NCI-H226 (cell line): ENCODE data around the gene CLASP2.
A peak's percentile ranks its signal among the peaks of the same experiment; 100 is the strongest.

Experiments used
- DNase-seq: peaks from one replicate; pipeline ENCODE4 v3.0.0-alpha.2; 2015

CLASP2 gene

GRCh38 chr3:33629219-33629618, 88.8 kb downstream of the CLASP2 start:
- DNase-seq, result no peak

- no peak for DNase-seq
Observed at GRCh38 chr3:33624756-33625155, 93.3 kb downstream of the CLASP2 start.

GRCh38 chr3:33613041-33613440, 105.0 kb downstream of the CLASP2 start:
- no peak for DNase-seq

- no peak for DNase-seq
Observed at GRCh38 chr3:33612607-33613006, 105.4 kb downstream of the CLASP2 start.

- no peak for DNase-seq
Observed at GRCh38 chr3:33602829-33603228, 115.2 kb downstream of the CLASP2 start.

- DNase-seq, result no peak
Observed at GRCh38 chr3:33597257-33597689, 120.8 kb downstream of the CLASP2 start.

GRCh38 chr3:33592999-33593398, 125.1 kb downstream of the CLASP2 start:
- DNase-seq, result no peak

- DNase-seq, result no peak
Observed at GRCh38 chr3:33590541-33590940, 127.5 kb downstream of the CLASP2 start.

- DNase-seq, result no peak
Observed at GRCh38 chr3:33586402-33586801, 131.7 kb downstream of the CLASP2 start.

- no peak for DNase-seq
Observed at GRCh38 chr3:33582234-33582633, 135.8 kb downstream of the CLASP2 start.

- DNase-seq, result no peak
Observed at GRCh38 chr3:33581666-33582065, 136.4 kb downstream of the CLASP2 start.

GRCh38 chr3:33579840-33580239, 138.2 kb downstream of the CLASP2 start:
- DNase-seq, result no peak

GRCh38 chr3:33579178-33579510, 138.9 kb downstream of the CLASP2 start:
- no peak for DNase-seq

GRCh38 chr3:33578325-33579177, 139.5 kb downstream of the CLASP2 start:
- DNase-seq, result peak; percentile 45

- no peak for DNase-seq
Observed at GRCh38 chr3:33577588-33577987, 140.5 kb downstream of the CLASP2 start.

- no peak for DNase-seq
Observed at GRCh38 chr3:33577173-33577572, 140.9 kb downstream of the CLASP2 start.

- no peak for DNase-seq
Observed at GRCh38 chr3:33575311-33575710, 142.7 kb downstream of the CLASP2 start.

- DNase-seq, result no peak
Observed at GRCh38 chr3:33557829-33558228, 160.2 kb downstream of the CLASP2 start.

GRCh38 chr3:33557279-33557678, 160.8 kb downstream of the CLASP2 start:
- DNase-seq, result no peak

- no peak for DNase-seq
Observed at GRCh38 chr3:33547101-33547500, 171.0 kb downstream of the CLASP2 start.

- no peak for DNase-seq
Observed at GRCh38 chr3:33544126-33544525, 173.9 kb downstream of the CLASP2 start.

GRCh38 chr3:33543601-33544000, 174.5 kb downstream of the CLASP2 start:
- no peak for DNase-seq

- no peak for DNase-seq
Observed at GRCh38 chr3:33541918-33542317, 176.1 kb downstream of the CLASP2 start.

- no peak for DNase-seq
Observed at GRCh38 chr3:33538678-33539339, 179.2 kb downstream of the CLASP2 start.

GRCh38 chr3:33537133-33537532, 180.9 kb downstream of the CLASP2 start:
- no peak for DNase-seq
